Right hindlimb (tissue), 1 donor: ENCODE results near the gene VIPAS39.

Experiments
- DNase-seq: peaks from one replicate; pipeline ENCODE4 v3.0.0-alpha.2; 2018

VIPAS39 gene

DNA sequence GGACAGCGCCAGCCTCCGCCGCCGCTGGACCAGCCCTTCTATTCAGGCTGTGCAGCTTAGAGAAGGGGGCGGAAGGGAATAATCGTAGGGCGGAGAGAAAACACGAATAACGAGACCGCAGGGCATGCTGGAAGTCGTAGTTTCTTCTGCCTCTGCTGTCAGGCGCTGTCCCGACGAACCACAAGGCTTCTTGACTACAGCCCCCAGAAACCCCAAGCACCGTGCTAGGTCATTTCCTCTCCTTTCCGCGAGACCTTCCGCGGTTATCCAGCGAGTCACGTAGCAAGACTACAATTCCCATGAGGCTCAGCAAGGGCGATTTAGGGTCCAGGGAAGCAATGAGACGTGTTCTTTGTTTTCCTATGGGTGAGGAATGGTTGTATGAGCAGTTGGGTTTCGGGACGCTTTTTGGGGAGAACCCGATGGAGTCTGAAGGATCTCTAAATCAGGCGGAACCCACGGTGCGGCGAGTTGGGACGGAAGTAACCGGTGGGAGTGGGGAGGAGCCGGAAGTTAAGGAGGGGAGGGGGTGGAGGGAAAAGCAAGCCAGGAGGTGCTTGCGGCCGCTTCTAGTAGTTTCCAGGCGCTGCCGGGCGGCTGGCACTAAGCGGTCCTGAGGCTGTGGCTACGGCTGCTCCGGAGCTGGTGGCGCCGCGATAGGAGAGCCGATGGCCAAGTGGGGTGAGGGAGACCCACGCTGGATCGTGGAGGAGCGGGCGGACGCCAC lies at the start of gene VIPAS39, which contains the start of gene AHSA1:
Gene VIPAS39, minus strand, starts transcription at position 80 of the 727 bp plus-strand sequence. CDS start 3,499 bp downstream, outside the sequence.
Gene AHSA1, plus strand, starts transcription at position 572 of the 727 bp plus-strand sequence. Its CDS starts 97 bp downstream, at position 669.
- peak; percentile 98 for DNase-seq

DNA sequence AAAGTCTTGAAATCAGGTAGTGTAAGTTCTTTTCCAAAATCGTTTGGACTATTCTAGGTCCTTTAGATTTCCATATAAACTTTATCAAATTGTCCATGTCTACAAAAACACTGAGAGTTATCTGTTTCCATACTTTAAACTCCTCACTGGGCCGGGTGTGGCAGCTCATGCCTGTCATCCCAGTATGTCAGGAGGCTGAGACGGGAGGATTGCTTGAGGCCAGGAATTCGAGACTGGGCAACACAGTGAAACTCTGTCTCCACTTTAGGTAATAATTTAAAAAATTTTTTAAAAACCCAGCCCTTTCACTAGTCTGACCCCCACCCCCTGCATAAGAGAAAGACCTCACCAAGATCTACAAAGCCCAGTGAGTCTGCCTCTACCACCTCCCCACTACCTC lies 47.6 kb upstream of the VIPAS39 start:
- no peak for DNase-seq

DNA sequence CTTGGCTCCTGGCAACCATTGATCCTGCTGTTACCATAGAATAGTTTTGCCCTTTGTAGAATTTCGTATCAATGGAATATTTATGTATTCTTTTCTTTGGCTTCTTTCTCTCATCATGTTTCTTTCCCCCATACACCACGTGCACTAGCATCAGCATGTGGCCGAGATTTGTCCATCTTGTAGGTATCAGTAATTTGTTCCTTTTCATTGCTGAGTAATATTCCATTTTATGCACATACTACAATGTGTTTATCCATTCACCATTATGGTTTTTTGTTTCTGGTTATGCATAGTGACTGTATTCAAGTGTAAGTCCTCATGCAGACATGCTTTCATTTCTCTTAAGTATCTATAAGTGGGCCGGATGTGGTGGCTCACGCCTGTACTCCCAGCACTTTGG lies 45.7 kb upstream of the VIPAS39 start:
- DNase-seq = no peak

DNA sequence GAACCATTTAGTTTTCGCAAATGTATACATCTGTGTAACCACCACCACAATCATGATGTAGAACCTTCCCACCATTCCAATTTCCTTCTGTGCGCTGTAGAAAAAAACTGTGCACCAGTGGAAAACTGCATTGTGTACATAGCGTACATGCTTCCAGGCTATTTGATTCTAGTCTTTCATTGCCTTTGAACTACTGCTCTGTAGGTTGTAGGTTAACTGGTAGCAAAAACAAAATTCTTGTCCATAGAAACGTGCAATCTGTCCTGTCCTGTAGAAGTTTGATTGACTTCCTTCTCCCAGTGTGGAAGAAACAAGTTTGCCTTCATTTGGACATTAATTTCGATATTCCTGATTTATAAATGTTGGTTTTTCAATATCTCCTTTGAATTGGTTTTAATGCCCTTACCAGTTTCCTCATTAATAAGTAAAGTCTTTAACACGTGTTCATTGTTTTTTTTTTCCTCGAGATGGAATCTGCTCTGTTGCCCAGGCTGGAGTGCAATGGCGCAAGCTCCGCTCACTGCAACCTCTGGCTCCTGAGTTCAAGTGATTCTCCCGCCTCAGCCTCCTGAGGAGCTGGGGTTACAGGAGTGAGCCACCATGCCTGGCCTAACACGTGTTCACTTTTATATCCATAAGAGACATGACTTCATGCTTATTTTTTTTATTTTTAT lies 44.8 kb upstream of the VIPAS39 start:
- no peak for DNase-seq

DNA sequence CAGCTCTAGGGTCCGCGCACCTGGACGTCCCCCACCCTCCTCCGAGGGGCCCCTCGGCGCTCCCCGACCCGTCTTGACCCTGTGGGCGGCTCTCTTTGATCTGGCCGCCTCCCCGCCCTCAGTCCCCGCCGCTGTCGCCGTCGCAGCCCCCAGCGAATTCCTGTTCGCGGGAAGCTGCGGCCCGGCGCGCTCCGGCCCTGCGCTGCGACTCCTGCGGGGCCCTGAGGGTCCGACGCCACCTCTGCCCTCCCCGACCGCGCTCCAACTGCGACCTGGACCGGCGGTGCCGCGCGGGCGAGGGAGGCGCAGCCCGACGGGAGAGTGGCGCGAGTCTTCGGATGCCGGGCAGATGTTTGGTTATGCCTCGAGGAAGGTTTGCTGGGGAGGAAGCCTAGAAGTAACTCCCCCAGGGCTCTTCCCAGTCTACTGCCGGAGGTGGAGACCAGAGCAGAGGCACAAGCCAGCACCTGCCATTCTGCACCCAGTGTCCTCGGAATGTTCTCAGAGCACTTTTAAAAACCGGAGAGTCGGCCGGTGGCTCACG lies 41.7 kb upstream of the VIPAS39 start:
- DNase-seq = no peak

DNA sequence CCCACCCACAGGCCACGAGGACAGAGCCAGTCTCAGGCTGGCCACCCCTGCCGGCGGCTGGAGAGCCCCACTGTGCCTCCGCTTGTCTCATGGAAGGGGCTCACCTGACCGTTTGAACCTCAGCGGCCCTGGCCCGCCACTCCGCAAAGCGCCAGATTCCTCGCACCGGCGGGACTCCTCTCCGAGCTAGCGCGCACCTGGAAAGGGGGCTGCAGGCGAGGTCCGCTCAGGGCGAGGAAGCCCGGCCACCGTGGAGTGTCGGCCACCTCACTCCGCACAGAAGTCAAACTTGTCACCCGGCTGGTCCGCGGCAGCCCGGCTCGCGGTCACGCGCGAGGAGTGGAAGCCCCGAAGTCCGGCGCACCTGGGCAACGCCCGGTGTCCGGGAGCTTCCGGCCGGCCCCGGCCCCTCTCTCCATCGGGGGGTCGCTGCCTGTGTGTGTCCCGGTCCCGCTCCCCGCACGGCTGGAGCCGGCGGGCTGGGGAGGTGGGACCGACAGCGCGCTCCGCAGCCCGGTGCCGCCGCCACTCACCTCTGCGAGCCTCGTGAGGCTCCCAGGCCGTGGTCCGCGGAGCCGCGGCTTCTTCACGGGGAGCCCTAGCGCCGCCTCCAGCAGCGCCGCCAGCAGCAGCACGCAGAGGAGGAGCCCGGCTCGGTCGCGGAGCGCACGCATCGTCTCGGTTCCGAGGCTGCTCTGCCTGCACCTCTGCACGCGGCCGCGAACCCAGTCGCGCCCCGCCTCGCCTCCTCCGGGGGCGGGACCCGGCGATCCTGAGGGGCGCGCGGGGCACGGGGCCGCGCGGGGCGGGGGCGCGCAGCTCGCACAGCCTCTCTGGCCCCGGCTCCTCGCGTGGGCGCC lies 40.9 kb upstream of the VIPAS39 start, which contains the start of gene ISM2:
Gene ISM2, minus strand, starts transcription at position 697 of the 860 bp plus-strand sequence. Its CDS starts 23 bp downstream, at position 674.
- DNase-seq = peak; percentile 41

DNA sequence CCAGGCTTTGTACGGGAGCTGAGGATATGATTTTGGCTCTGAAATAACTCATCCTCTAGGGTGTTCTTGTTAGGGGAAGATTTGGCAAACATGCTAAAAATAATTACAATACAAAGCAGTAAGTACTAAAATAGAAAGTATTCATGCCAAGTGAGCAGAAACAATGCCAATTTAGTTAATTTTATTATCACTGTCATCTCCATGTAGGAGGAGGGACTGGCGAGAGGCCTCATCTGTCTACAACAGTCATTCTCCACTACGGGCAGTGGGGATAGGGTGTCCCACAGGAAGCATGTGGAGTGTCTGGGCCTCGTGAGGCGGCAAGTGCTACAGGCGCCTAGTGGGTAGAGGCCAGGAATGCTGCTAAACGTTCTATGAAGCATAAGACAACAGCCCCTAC lies 37.9 kb upstream of the VIPAS39 start:
- no peak for DNase-seq

DNA sequence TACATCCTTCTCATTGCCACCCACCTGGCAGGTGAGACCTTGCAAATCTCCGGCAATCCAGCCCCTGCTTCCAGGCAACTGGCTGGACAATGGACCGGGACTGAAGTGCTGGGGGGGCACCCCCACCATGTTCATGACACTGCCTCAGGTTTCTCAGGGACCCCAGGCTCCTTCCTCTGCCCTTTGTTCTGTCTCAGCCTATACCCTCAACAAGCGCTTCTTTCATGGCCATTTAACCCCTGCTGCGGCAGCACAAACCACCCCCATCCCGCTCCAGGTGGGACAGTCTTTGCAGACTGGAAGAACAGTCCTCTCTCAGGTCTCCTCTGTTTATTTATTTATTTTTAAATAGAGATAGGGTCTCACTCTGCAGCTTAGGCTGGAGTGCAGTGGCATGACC lies 33.7 kb upstream of the VIPAS39 start:
- no peak for DNase-seq

DNA sequence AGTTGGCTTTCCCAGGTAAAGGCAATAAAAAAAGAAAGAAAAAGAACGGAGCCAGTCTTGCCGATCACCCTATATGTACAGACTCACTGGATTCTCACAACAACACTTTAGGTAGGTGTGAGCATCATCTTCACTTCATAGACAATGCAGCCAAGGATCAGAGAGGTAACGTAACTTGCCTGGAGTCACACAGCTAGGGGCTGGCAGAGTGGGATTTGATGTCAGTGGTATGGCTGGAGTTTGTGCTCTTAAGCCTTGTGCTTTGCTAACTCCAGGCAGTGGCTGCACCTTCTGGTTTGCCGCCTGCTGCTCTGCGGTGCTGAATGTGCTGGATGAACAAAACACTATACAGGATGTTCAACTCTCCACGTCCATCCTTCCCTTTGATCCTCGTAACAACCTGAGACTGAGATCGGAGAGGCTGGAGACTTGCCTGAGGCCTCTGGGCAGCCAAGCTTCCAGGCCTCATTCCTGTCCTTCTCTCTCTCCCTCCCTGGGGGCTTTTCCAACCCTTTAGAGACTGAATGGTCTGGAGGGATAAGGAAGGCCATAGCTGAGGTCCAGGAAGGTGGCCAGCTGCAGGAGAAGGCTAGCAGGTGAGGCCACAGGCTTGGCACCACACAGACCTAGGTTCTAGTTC lies 33.1 kb upstream of the VIPAS39 start:
- DNase-seq = no peak

DNA sequence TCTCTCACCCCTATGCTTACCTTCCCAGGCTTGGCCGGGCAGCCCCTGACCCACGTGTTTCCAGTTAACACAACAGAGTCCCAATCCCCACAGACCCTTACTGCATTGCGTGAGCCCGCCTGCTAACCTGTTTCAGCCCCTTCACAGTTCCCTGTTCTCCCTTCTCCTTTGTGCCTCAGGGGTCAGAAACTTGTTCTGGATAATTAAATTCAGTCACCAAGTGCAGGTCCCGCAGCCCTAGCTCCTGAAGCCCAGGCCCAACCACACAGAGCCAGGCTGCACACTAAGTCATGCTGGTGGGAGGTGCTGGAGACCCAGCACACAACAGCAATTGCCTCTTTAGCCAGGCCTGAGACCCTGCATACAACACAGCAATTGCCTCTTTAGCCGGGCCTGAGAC lies 31.6 kb upstream of the VIPAS39 start:
- no peak for DNase-seq

DNA sequence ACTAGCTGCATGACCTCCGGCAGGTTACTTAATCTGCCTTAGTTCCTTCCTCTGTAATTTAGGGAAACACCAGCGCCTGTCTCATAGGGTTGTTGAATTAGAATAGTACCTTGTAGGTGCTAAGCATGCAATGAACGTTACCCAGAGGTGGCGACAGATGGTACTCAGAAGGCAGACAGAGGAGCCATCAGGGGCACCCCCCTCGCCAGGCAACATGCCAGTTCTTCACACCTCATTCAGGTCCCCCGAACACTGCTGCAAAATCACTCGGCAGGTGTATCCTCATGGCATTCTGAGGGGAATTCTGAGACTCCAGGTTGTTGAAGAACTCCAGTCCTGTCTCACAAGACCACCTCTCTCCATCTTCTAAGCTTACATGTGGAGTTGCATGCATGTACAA lies 31.2 kb upstream of the VIPAS39 start:
- no peak for DNase-seq

DNA sequence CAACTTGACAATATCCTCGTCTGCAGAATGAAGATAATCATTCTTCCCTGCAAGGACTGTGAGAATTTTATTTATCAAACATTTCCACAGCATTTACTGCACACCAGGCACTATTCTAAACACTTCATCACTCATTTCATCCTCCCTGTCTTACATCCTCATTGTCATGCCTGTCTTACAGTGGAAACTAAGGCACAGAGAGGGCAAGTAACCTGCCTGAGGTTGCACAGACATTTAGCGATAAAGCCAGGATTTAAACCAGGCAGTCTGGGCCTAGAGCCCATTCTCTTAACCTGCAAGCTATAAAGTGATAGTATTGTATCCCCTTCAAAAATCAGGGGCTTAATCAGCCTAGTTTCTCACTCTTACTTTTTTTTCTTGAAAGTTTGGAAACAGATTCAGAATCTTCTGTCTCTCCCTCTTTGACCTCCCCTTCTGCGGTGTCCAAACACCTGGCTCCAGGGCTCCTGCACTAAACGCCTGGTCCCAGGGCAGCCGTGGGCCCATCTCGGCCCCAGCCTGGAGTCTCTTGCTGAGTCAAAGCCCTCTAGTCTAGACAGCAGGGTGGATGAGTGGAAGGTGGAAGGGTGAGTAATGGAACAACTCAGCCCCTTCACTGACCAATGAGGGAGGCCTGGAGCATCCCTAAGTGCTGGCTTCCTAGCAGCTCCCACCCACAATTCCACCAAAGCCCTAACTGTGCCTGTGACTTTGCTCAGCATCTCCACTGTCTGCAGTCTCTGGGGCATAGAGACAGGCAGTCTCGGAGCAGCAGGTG lies 28.7 kb upstream of the VIPAS39 start:
- DNase-seq = no peak

DNA sequence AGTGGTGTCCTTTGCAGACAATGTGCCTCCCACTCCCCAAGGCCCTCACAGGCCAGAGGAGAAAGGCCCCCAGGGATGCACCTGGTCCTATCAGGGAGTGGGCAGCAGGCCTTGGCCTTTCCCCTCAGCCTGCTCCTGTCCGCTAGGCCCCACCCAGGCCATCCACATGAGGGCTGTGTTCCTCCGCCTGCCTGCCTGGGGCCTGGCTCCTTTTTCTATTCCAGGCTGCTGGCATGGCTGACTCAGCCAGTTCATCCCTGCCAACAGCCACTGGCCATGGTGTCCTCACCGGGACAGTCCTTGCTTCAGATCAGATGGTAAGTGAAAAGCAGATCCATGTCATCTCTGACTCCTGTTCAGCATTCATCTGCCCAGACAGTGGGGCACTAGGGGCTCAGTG lies 27.9 kb upstream of the VIPAS39 start:
- DNase-seq = no peak

DNA sequence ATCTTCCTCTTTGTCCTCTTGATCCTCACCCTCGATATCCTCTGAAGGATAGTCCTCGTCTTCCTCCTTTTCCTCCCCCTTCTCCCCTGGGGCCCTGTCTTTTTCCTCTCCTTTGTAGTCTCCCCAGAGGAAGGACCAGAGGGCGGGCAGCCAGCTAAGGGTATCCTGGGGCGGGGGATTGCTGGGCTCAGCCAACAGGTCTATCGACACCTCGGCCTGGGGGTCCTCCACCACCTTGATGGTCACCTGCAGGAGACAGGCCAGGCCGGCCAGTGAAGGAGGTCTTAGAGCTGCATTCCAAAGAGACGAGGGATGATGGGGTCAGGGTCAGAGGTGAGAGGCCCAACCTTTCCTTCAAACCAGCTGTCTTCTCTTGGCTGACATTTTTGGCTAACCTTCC lies 25.0 kb upstream of the VIPAS39 start:
- no peak for DNase-seq

DNA sequence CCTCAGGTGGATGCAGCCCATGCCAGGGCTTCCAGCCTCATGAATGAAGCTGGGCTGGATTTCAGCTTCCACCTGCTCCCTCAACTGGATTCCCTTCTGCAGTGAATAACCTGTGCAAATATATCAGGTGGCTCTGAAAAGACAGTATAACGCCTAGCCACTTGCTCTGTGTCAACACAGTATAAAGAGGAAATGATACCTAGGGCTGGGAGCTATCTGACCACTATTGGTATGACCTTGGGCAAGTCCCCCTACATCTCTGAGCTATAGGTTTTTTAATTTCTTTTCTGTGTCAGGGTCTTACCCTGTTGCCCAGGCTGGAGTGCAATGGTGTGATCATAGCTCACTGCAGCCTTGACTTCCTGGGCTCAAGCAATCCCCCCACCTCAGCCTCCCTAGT lies 21.4 kb upstream of the VIPAS39 start:
- DNase-seq = no peak

DNA sequence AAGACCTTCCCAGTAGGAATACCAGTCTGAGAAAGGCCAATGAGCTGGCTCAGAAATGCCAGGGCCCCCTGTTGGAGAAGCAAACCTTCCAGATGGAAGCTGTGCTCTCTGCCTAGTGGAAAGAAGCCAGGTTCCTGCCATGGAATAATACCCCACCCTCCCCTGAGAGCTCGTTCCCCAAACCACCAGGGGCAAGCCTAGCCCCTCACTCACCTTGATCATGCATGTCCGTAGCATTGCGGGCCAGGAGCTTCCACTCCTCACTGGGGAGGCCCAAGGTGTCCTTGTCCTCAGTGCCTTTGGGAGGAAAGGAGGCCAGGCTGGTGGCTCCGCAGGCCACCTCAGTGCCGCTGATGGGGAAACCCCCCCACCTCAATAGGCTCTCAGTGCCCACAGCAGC lies 20.6 kb upstream of the VIPAS39 start:
- DNase-seq = no peak

DNA sequence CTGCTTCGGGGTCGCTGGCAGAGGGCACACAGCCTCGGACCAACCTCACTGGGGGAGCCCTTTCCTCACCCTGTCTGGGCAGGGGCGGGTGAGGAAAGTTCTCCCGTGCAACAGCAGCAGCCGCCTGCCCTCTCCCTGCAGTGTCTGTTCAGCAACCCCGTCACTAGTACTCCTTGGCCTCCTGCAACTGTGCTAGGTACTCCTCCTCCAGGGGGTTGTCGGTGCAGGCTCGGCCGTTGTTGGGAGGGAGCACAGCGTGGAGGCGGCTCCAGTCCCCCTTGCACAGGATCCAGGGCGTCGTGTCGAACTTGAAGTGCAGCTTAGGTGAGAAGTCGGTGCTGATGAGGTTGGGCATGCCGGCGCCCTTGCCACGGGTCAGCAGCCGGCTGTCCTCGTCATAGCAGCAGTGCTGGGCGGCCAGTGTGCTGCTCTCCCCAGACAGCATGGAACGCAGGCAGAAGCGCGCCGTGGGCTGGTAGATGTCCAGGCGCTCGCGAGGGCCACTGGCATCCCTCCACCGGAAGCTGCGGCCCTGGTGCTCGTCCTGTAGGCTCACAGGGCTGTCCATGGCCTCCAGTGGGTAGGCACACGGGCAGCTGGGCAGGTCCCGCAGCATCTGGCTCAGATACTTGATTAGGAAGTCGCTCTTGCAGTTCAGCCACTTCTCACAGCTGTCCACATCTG lies 18.2 kb upstream of the VIPAS39 start:
- no peak for DNase-seq

DNA sequence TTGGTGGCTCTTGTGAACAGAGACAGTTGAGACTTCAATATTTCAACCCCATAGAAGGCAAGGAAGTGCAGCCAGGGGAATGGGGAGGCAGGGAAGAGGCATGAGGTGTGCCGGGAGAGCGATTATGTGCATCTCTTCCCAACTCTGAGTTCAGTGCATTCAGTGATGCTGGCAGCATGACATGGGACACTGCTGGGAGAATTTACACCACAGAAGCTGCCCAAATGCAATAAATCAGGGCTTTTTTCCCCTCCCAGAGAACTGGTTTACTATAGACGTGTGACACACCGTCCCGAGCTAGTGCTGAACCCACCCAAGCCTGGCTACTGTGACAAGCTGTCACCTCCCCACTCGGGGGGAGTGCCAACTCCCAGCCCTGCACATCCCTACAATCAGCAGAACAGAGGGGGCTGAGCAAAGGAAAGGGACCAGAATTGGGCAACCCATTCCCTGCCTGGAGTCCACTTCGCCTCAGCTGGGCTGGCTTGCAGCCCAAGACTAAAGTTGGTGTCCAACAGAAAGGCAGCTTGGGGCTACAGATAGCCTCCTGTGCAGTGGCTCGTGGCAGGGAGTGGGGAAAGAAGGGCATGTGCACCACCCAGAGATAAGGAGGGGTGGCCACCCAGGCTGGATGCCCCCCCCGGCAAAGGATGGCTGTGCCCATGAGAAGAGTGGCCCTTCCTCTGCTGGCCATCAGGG lies 17.2 kb upstream of the VIPAS39 start:
- DNase-seq = no peak

DNA sequence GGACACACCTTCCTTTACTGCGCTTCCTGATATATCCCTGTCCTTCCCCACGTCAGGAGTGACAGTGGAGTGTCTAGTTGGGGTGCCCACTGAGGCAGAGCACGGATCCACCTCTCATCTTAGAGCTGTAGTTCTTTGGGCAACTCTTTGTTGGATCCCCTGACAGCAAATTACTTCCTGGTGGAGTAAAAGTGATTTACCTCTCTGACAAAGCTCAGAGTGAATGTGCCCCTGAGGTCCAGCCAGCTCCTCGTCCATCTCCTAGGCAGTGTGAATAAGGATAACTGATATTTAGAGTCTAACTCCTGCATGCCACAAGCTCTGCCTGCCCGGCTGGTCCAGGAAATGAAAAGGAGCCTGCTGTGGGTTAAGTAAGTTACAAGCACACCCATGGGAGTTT lies 16.5 kb upstream of the VIPAS39 start:
- DNase-seq = no peak

DNA sequence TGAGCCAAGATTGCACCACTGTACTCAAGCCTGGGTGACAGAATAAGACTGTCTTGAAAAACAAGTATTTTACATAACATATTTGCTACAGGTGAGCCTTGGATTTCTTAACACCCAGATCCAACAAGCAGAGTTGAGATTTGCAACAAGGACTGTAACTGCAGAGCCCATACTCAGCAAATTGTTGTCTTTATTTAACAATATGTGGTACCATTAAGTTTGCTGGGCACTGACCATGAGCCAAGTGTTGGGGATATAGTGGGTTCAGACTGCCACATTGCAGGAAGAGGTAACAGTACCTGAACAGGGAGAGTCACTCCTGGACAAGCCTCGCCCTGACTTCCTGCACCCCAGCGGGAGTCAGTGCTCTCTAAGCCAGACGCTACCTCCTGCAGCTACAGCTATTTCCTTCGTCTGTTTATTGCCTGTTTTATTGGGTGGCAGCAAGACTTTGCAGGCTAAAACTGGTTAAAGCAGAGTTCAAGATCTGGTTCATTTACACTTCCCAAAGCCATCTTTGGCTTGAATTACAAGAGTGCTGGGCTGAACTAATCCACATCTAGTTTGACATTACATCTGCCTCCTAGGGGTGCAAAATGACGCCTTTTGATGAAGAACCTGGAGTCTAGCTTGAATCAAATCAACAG lies 12.9 kb upstream of the VIPAS39 start:
- no peak for DNase-seq
